H9 (cell line): ENCODE data around the gene S100A6. TPM values are rescaled to one million over a fixed set of nuclear protein-coding genes. Genes with fewer than 3 reads are reported as not detected.

Source experiments
- DNase-seq: peaks from one replicate; pipeline ENCODE4 v3.0.0-alpha.2; 2017
- H2AFZ ChIP-seq: one replicate; pipeline ENCODE4 v1.6.1; 2013; ENCODE audit warnings: mild to moderate bottlenecking, low read length, control low read depth, moderate library complexity
- H2AK5ac ChIP-seq: 2 replicates; pipeline ENCODE4 v1.6.1; 2013; ENCODE audit warnings: low read length, control low read depth, mixed read lengths; ENCODE audit not compliant: insufficient read length
- H2BK120ac ChIP-seq: one replicate; pipeline ENCODE4 v1.6.1; 2013; ENCODE audit warnings: low read depth, mild to moderate bottlenecking, low read length, control low read depth, inconsistent platforms; ENCODE audit not compliant: poor library complexity, severe bottlenecking
- H2BK12ac ChIP-seq: 2 replicates; pipeline ENCODE4 v1.6.1; 2013; ENCODE audit warnings: low read length, control low read depth, mixed read lengths, low read depth; ENCODE audit not compliant: insufficient read length
- H2BK15ac ChIP-seq: 2 replicates; pipeline ENCODE4 v1.6.1; 2013; ENCODE audit warnings: low read depth, low read length, control low read depth
- H2BK20ac ChIP-seq: one replicate; pipeline ENCODE4 v1.6.1; 2013; ENCODE audit warnings: low read depth, mild to moderate bottlenecking, low read length, control low read depth, inconsistent platforms; ENCODE audit not compliant: poor library complexity, severe bottlenecking
- H2BK5ac ChIP-seq: 2 replicates; pipeline ENCODE4 v1.6.1; 2013; ENCODE audit warnings: low read length, control low read depth, mixed read lengths; ENCODE audit not compliant: insufficient read length
- H3K14ac ChIP-seq: 2 replicates; pipeline ENCODE4 v1.6.1; 2013; ENCODE audit warnings: low read length, control low read depth; ENCODE audit not compliant: insufficient read depth
- H3K18ac ChIP-seq: 2 replicates; pipeline ENCODE4 v1.6.1; 2013; ENCODE audit warnings: low read depth, mild to moderate bottlenecking, mixed read lengths, low read length, control low read depth; ENCODE audit not compliant: insufficient read length
- H3K23ac ChIP-seq: 2 replicates; pipeline ENCODE4 v1.6.1; 2013; ENCODE audit warnings: low read length, control low read depth, mixed read lengths, low read depth; ENCODE audit not compliant: insufficient read length
- H3K23me2 ChIP-seq: 2 replicates; pipeline ENCODE4 v1.6.1; 2013; ENCODE audit warnings: low read depth, mild to moderate bottlenecking, mixed read lengths, low read length, control low read depth; ENCODE audit not compliant: insufficient read length, poor library complexity, severe bottlenecking
- H3K27ac ChIP-seq: 2 replicates; pipeline ENCODE4 v1.5.1; 2013; ENCODE audit warnings: low read length, control low read depth, mixed read lengths, low read depth; ENCODE audit not compliant: insufficient read length
- H3K27me3 ChIP-seq: 2 replicates; pipeline ENCODE4 v1.6.1; 2013; ENCODE audit warnings: low read length, control low read depth, inconsistent platforms; ENCODE audit not compliant: insufficient read depth
- H3K4ac ChIP-seq: 2 replicates; pipeline ENCODE4 v1.6.1; 2013; ENCODE audit warnings: low read depth, mild to moderate bottlenecking, control low read depth, inconsistent platforms, low read length, moderate library complexity
- H3K4me1 ChIP-seq: 2 replicates; pipeline ENCODE4 v1.6.1; 2013; ENCODE audit warnings: low read length, control low read depth, inconsistent platforms; ENCODE audit not compliant: insufficient read depth
- H3K4me2 ChIP-seq: 2 replicates; pipeline ENCODE4 v1.6.1; 2013; ENCODE audit warnings: low read length, control low read depth, mixed read lengths; ENCODE audit not compliant: insufficient read length, insufficient read depth
- H3K56ac ChIP-seq: 2 replicates; pipeline ENCODE4 v1.6.1; 2013; ENCODE audit warnings: low read depth, mild to moderate bottlenecking, mixed read lengths, low read length, control low read depth; ENCODE audit not compliant: insufficient read length
- H3K79me1 ChIP-seq: 2 replicates; pipeline ENCODE4 v1.6.1; 2013; ENCODE audit warnings: low read depth, mild to moderate bottlenecking, moderate library complexity, low read length, control low read depth, inconsistent platforms; ENCODE audit not compliant: insufficient read depth, poor library complexity, severe bottlenecking
- H3K79me2 ChIP-seq: 2 replicates; pipeline ENCODE4 v1.6.1; 2013; ENCODE audit warnings: low read length, control low read depth, inconsistent platforms; ENCODE audit not compliant: insufficient read depth
- H3K9ac ChIP-seq: 2 replicates; pipeline ENCODE4 v1.6.1; 2013; ENCODE audit warnings: low read length, control low read depth, mixed read lengths; ENCODE audit not compliant: insufficient read length; ENCODE audit errors: extremely low read depth
- H3K9me3 ChIP-seq: one replicate; pipeline ENCODE4 v1.6.1; 2013; ENCODE audit warnings: low read depth, low read length, inconsistent platforms; ENCODE audit not compliant: control insufficient read depth
- H3T11ph ChIP-seq: one replicate; pipeline ENCODE4 v1.6.1; 2013; ENCODE audit warnings: mild to moderate bottlenecking, low read length, control low read depth, inconsistent platforms
- H4K20me1 ChIP-seq: one replicate; pipeline ENCODE4 v1.6.1; 2013; ENCODE audit not compliant: control insufficient read depth, insufficient read length, insufficient read depth
- H4K5ac ChIP-seq: 2 replicates; pipeline ENCODE4 v1.6.1; 2013; ENCODE audit warnings: low read depth, mild to moderate bottlenecking, mixed read lengths, low read length, control low read depth; ENCODE audit not compliant: insufficient read length
- H4K8ac ChIP-seq: replicated peaks from 2 replicates; pipeline ENCODE4 v1.6.1; 2013; ENCODE audit warnings: low read length, control low read depth, mixed read lengths, low read depth; ENCODE audit not compliant: insufficient read length
- H4K91ac ChIP-seq: 2 replicates; pipeline ENCODE4 v1.6.1; 2013; ENCODE audit warnings: low read depth, mild to moderate bottlenecking, moderate library complexity, mixed read lengths, low read length, control low read depth; ENCODE audit not compliant: insufficient read length
- H3K27ac Mint-ChIP-seq, 3 experiments: 2 replicates in 2 of 3; 3 replicates in 1 of 3; pipeline ENCODE4 v1.8.0; 2020 to 2021; ENCODE audit warnings: mixed read lengths in 3 of 3, mild to moderate bottlenecking in 1 of 3, moderate library complexity in 1 of 3
- H3K27me3 Mint-ChIP-seq: 2 replicates; pipeline ENCODE4 v1.8.0; 2021; ENCODE audit warnings: low read depth, mild to moderate bottlenecking, moderate library complexity, mixed read lengths
- H3K36me3 Mint-ChIP-seq, 3 experiments: 2 replicates in 2 of 3; 3 replicates in 1 of 3; pipeline ENCODE4 v1.8.0; 2020 to 2021; ENCODE audit warnings: low read depth in 3 of 3, mixed read lengths in 3 of 3; ENCODE audit not compliant: insufficient read depth in 1 of 3
- H3K4me1 Mint-ChIP-seq, 2 experiments: 2 replicates each; pipeline ENCODE4 v1.8.0; 2020; ENCODE audit warnings: mixed read lengths in 2 of 2
- H3K4me3 Mint-ChIP-seq, 2 experiments: 2 replicates in 1 of 2; 3 replicates in 1 of 2; pipeline ENCODE4 v1.8.0; 2020 to 2021; ENCODE audit warnings: mild to moderate bottlenecking in 2 of 2, mixed read lengths in 2 of 2, moderate library complexity in 1 of 2
- H3K9me3 Mint-ChIP-seq, 2 experiments: 2 replicates in 1 of 2; 3 replicates in 1 of 2; pipeline ENCODE4 v1.8.0; 2020; ENCODE audit warnings: mild to moderate bottlenecking in 2 of 2, mixed read lengths in 2 of 2, moderate library complexity in 1 of 2
- CTCF ChIP-seq: fragments of 200-600 bp; sonication (generic); conservative IDR thresholded peaks from 3 replicates; pipeline ENCODE4 v1.8.0; 2021; ENCODE audit warnings: antibody characterized with exemption, mild to moderate bottlenecking
- WGBS: extraction: QIAGEN DNeasy Blood & Tissue Kit; methylation state at CpG from one replicate; pipeline ENCODE4 v1.1.7; 2013; ENCODE audit warnings: missing lambda C conversion rate, low lambda C conversion rate, mixed read lengths; ENCODE audit not compliant: insufficient read length; ENCODE audit errors: extremely low coverage; 5-methylcytosine and 5-hydroxymethylcytosine counted together
- total RNA-seq: library from RNA; stranded (reverse); gene quantifications from 2 replicates; pipeline ENCODE4 v1.2.1, GENCODE V29; 2021

S100A6 gene
- total RNA-seq, 1 experiment from 2014 or later, result not detected

GRCh38 chr1:153546796-153547559, 11.2 kb upstream of the S100A6 start:
- H2BK12ac ChIP-seq, result no peak overlapping the region
- H3K4me1 ChIP-seq, result peaks cover 6% of the 10 kb centered on the region; the same call in 1 of the 2 replicates
- no peak overlapping the region for H3K23ac ChIP-seq
- no peak overlapping the region for H4K91ac ChIP-seq
- H3K4ac ChIP-seq, result no peak overlapping the region
- Mint-ChIP-seq H3K27me3 (peaks cover 1% of the 10 kb centered on the region), H3K27ac (no peak overlapping the region), H3K4me1 (peaks cover 54 to 69% of the 10 kb centered on the region in 2 experiments), H3K36me3 (no peaks in the 10 kb centered on the region; a peak in 1 of 7 replicates), H3K9me3 (no peaks in the 10 kb centered on the region), H3K4me3 (0 out of 5 replicates have a peak overlapping the region, but pooled peaks of 1 of the 2 experiments have one; percentile 17)
- H3K23me2 ChIP-seq, result no peaks in the 10 kb centered on the region
- H4K20me1 ChIP-seq, result no peaks in the 10 kb centered on the region
- H4K5ac ChIP-seq, result no peak overlapping the region
- no peak overlapping the region for H3K9ac ChIP-seq
- no peak overlapping the region for H3K14ac ChIP-seq
- H2AK5ac ChIP-seq, result no peak overlapping the region
- no peak overlapping the region for H3K18ac ChIP-seq
- TF ChIP-seq CTCF, result 0 out of 3 replicates have a peak, but pooled peaks have one; percentile 18
- H3K9me3 ChIP-seq, result no peaks in the 10 kb centered on the region
- H2BK5ac ChIP-seq, result no peak overlapping the region
- H2BK120ac ChIP-seq, result no peak overlapping the region
- no CpG with 5 or more reads among the region's 14 CpGs for WGBS
- DNase-seq, result peak; percentile 50
- H3T11ph ChIP-seq, result no peak overlapping the region
- no peak overlapping the region for H3K56ac ChIP-seq
- H3K4me2 ChIP-seq, result no peak overlapping the region
- H3K27ac ChIP-seq, result no peak overlapping the region
- H3K79me1 ChIP-seq, result no peaks in the 10 kb centered on the region
- H2BK15ac ChIP-seq, result no peak overlapping the region
- no peak overlapping the region for H2AFZ ChIP-seq
- no peak overlapping the region for H2BK20ac ChIP-seq
- no peaks in the 10 kb centered on the region for H3K27me3 ChIP-seq
- H4K8ac ChIP-seq, result no peak overlapping the region
- H3K79me2 ChIP-seq, result no peaks in the 10 kb centered on the region
